ENCODE measurements around the gene CDH23.
A peak's percentile ranks its signal among the peaks of the same experiment; 100 is the strongest.

CDH23 gene

DNA sequence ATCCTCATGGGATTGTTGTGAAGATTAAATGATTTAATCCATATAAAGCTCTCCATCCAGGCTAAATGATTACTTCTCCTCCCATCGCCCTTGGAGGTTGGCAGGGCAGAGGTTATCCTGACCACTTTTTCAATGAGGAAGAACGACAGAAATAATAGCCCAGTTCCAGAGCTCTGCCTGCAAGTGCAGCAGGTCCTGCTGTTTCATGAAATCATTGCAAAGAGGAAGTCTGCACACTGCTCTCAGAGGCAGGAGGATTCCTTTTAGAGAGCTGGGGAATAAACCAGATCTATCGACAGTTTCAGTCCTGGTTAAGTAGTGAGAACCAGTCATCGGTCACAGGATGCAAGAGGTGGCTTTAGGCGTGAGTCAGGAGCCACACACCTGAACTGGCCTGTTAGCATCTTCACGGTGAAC, 25.0 kb upstream of the CDH23 start:
- H3K9ac ChIP-seq (ENCODE audit: low read length): no peak overlapping the region
- WGBS (ENCODE audit: extremely low coverage, insufficient coverage, insufficient read length): no CpG with 5 or more reads among the region's 6 CpGs
- no peaks in the 10 kb centered on the region for H3K36me3 ChIP-seq (ENCODE audit: control insufficient read depth in 1 of 2, insufficient read depth in 2 of 2, low read length in 2 of 2)

DNA sequence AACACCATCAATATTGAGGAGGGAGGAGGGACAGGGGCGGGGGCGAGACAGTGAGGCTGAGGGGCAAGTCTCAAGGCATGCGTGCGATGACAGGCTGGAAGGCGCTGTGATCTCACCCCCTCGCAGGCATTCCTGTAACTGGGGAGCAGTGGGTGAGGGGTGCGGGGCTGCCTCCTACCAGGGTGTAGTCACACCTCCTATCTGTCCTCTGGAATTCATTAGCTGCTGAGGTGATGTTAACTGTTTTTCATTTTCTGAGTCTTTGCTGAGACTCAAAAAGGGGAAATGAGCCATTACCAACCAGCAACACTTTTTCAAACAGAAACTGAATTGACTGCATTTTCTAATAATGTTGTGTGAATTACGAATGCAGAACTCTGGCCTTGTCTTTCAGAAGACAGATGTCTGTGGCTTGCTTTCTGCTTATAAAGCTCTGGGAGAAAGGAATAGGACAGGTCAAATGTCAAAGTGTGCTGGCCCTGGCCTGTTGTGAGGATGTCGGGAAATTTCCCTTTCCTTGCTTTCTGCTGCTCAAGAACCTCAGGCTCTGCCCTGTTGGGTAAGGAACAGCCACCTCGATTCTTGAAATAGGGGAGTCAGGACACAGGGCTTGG, 23.7 kb upstream of the CDH23 start:
- H2AFZ ChIP-seq (ENCODE audit: insufficient read depth, low read length, poor library complexity): no peak overlapping the region
- H4K91ac ChIP-seq (ENCODE audit: low read depth, low read length): no peak overlapping the region
- H3K27ac ChIP-seq (ENCODE audit: low read depth, low read length): no peak overlapping the region
- H3K9ac ChIP-seq (ENCODE audit: low read length): no peak overlapping the region
- no peak overlapping the region for H2AK5ac ChIP-seq (ENCODE audit: low read length)
- no peaks in the 10 kb centered on the region for H3K27me3 ChIP-seq (ENCODE audit: insufficient read depth, low read length)
- H3K36me3 ChIP-seq (ENCODE audit: control insufficient read depth in 1 of 2, insufficient read depth in 2 of 2, low read length in 2 of 2): no peaks in the 10 kb centered on the region
- H2BK12ac ChIP-seq (ENCODE audit: low read length): no peak overlapping the region
- DNase-seq: no peak
- peaks cover 3 to 5% of the 10 kb centered on the region in 2 experiments for H3K4me1 ChIP-seq (ENCODE audit: control insufficient read depth in 1 of 2, insufficient read depth in 2 of 2, low read length in 2 of 2)
- H2BK120ac ChIP-seq (ENCODE audit: insufficient read depth, low read length, poor library complexity): no peak overlapping the region
- no peak overlapping the region for H2BK5ac ChIP-seq (ENCODE audit: low read depth, low read length, poor library complexity)
- no peak overlapping the region for H4K8ac ChIP-seq (ENCODE audit: low read depth, low read length)
- H3K23ac ChIP-seq (ENCODE audit: low read length): no peak overlapping the region
- H3K18ac ChIP-seq (ENCODE audit: low read length): no peak overlapping the region
- H4K12ac ChIP-seq (ENCODE audit: low read depth, low read length): no peak overlapping the region
- H3K79me2 ChIP-seq (ENCODE audit: control insufficient read depth, insufficient read depth, low read length, poor library complexity): no peaks in the 10 kb centered on the region
- H3K4ac ChIP-seq (ENCODE audit: low read depth, low read length): no peak overlapping the region
- H3K14ac ChIP-seq (ENCODE audit: low read length): no peak overlapping the region
- no CpG with 5 or more reads among the region's 10 CpGs for WGBS (ENCODE audit: extremely low coverage, insufficient coverage, insufficient read length)
- H3K9me3 ChIP-seq (ENCODE audit: insufficient read depth, low read depth, low read length): no peaks in the 10 kb centered on the region
- H3K79me1 ChIP-seq (ENCODE audit: low read length): peaks cover 2% of the 10 kb centered on the region
- H3K4me3 ChIP-seq (ENCODE audit: low read depth, low read length): no peak overlapping the region
- H3K4me2 ChIP-seq (ENCODE audit: low read length): no peak overlapping the region

More for the DNA sequence above, 25.0 kb upstream of the CDH23 start:
- H3K4me1 ChIP-seq (ENCODE audit: control insufficient read depth in 1 of 2, insufficient read depth in 2 of 2, low read length in 2 of 2): peaks cover 3 to 4% of the 10 kb centered on the region in 2 experiments
- no peak overlapping the region for H3K14ac ChIP-seq (ENCODE audit: low read length)
- H3K79me2 ChIP-seq (ENCODE audit: control insufficient read depth, insufficient read depth, low read length, poor library complexity): no peaks in the 10 kb centered on the region
- no peaks in the 10 kb centered on the region for H3K79me1 ChIP-seq (ENCODE audit: low read length)
- H3K4me2 ChIP-seq (ENCODE audit: low read length): no peak overlapping the region
- H3K27me3 ChIP-seq (ENCODE audit: insufficient read depth, low read length): no peaks in the 10 kb centered on the region
- H2AFZ ChIP-seq (ENCODE audit: insufficient read depth, low read length, poor library complexity): no peak overlapping the region
- H2BK5ac ChIP-seq (ENCODE audit: low read depth, low read length, poor library complexity): no peak overlapping the region
- H3K27ac ChIP-seq (ENCODE audit: low read depth, low read length): no peak overlapping the region
- H3K18ac ChIP-seq (ENCODE audit: low read length): no peak overlapping the region
- no peak overlapping the region for H3K4me3 ChIP-seq (ENCODE audit: low read depth, low read length)
- H2BK12ac ChIP-seq (ENCODE audit: low read length): no peak overlapping the region
- H2AK5ac ChIP-seq (ENCODE audit: low read length): no peak overlapping the region
- H3K9me3 ChIP-seq (ENCODE audit: insufficient read depth, low read depth, low read length): no peaks in the 10 kb centered on the region
- H4K91ac ChIP-seq (ENCODE audit: low read depth, low read length): no peak overlapping the region
- no peak overlapping the region for H2BK120ac ChIP-seq (ENCODE audit: insufficient read depth, low read length, poor library complexity)
- H4K8ac ChIP-seq (ENCODE audit: low read depth, low read length): no peak overlapping the region
- peak in 1 of 2 donors; percentile 17 for DNase-seq
- H4K12ac ChIP-seq (ENCODE audit: low read depth, low read length): no peak overlapping the region
- H3K23ac ChIP-seq (ENCODE audit: low read length): no peak overlapping the region
- H3K4ac ChIP-seq (ENCODE audit: low read depth, low read length): no peak overlapping the region

DNA sequence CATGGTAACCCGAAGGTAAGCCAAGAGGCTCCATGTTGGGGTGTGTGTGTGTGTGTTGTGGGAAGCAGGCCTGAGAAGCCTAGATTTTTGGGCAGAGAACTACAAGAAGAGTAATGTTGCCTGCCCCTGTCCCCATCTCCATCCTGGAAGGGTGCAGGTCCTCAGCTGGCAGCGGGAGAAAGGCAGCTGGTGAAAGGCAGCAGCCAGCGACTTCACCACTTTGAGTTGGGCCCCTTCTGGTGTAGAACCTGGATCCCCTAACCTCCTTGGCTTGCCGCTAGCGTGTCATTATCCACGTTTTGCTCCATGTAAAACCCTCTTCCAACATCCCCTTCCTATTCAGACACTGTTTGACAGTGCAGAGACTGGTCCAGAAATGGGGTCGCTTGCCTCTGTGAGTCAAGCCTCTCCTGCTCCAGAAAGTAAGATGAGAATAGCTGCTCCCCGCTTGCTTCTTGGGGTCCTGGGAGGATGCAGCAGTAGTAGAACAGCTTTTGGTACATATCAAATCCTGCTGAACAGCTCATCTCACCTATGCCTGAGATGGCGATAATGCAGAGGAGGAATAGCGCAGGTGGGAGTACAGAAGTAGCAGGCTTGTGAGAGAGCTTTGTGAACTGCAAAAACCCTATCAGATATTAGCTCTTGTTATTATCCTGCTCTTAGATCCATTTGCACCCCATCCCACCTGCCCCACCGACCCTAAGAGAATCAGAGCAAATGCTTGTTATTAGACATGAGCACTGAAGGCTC, 22.1 kb upstream of the CDH23 start:
- Histone ChIP-seq H3K14ac (ENCODE audit: low read length) (no peak overlapping the region), H3K79me2 (ENCODE audit: control insufficient read depth, insufficient read depth, low read length, poor library complexity) (no peaks in the 10 kb centered on the region), H2BK5ac (ENCODE audit: low read depth, low read length, poor library complexity) (no peak overlapping the region), H2BK120ac (ENCODE audit: insufficient read depth, low read length, poor library complexity) (no peak overlapping the region), H4K12ac (ENCODE audit: low read depth, low read length) (no peak overlapping the region), H3K4me1 (ENCODE audit: control insufficient read depth in 1 of 2, insufficient read depth in 2 of 2, low read length in 2 of 2) (peaks cover 3 to 5% of the 10 kb centered on the region in 2 experiments), H3K79me1 (ENCODE audit: low read length) (peaks cover 2% of the 10 kb centered on the region), H2AFZ (ENCODE audit: insufficient read depth, low read length, poor library complexity) (no peak overlapping the region), H3K18ac (ENCODE audit: low read length) (no peak overlapping the region), H3K36me3 (ENCODE audit: control insufficient read depth in 1 of 2, insufficient read depth in 2 of 2, low read length in 2 of 2) (no peaks in the 10 kb centered on the region), H3K27me3 (ENCODE audit: insufficient read depth, low read length) (no peaks in the 10 kb centered on the region), H4K8ac (ENCODE audit: low read depth, low read length) (no peak overlapping the region), H3K9me3 (ENCODE audit: insufficient read depth, low read depth, low read length) (no peaks in the 10 kb centered on the region), H3K23ac (ENCODE audit: low read length) (no peak overlapping the region), H3K4ac (ENCODE audit: low read depth, low read length) (no peak overlapping the region), H2AK5ac (ENCODE audit: low read length) (no peak overlapping the region), H2BK12ac (ENCODE audit: low read length) (no peak overlapping the region), H4K91ac (ENCODE audit: low read depth, low read length) (no peak overlapping the region), H3K27ac (ENCODE audit: low read depth, low read length) (no peak overlapping the region), H3K9ac (ENCODE audit: low read length) (no peak overlapping the region), H3K4me3 (ENCODE audit: low read depth, low read length) (no peak overlapping the region), H3K4me2 (ENCODE audit: low read length) (no peak overlapping the region)
- WGBS (ENCODE audit: extremely low coverage, insufficient coverage, insufficient read length): no CpG with 5 or more reads among the region's 11 CpGs
- no peak for DNase-seq

DNA sequence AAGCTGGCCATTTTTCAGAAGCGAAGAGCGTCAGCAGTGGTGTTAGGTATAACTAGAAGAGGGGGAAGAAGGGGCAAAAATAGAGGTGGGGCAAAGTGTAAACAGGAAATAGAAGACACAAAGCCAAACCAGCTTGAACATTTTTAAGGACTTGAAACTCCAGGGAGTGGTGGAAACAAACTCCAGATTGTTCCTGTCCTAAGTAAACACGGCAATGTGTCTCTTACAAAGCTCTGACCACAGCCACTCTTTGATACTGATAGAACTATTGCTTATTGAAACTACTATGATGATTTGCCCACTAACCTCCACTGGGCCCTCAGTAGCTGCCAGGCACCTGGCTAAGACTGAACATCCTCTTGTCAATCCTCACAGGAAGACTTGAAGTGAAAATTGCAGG, 20.8 kb upstream of the CDH23 start:
- H3K23ac ChIP-seq (ENCODE audit: low read length): no peak overlapping the region
- H3K9ac ChIP-seq (ENCODE audit: low read length): no peak overlapping the region
- no peak overlapping the region for H4K8ac ChIP-seq (ENCODE audit: low read depth, low read length)
- no peak overlapping the region for H3K4ac ChIP-seq (ENCODE audit: low read depth, low read length)
- H2BK120ac ChIP-seq (ENCODE audit: insufficient read depth, low read length, poor library complexity): no peak overlapping the region
- no peak overlapping the region for H2AFZ ChIP-seq (ENCODE audit: insufficient read depth, low read length, poor library complexity)
- H3K14ac ChIP-seq (ENCODE audit: low read length): no peak overlapping the region
- peaks cover 2% of the 10 kb centered on the region for H3K79me1 ChIP-seq (ENCODE audit: low read length)
- no peak overlapping the region for H2BK5ac ChIP-seq (ENCODE audit: low read depth, low read length, poor library complexity)
- H2AK5ac ChIP-seq (ENCODE audit: low read length): no peak overlapping the region
- no peak for DNase-seq
- no peaks in the 10 kb centered on the region for H3K36me3 ChIP-seq (ENCODE audit: control insufficient read depth in 1 of 2, insufficient read depth in 2 of 2, low read length in 2 of 2)
- H3K27me3 ChIP-seq (ENCODE audit: insufficient read depth, low read length): no peaks in the 10 kb centered on the region
- no peak overlapping the region for H3K4me3 ChIP-seq (ENCODE audit: low read depth, low read length)
- H3K4me1 ChIP-seq (ENCODE audit: control insufficient read depth in 1 of 2, insufficient read depth in 2 of 2, low read length in 2 of 2): peaks cover 3 to 5% of the 10 kb centered on the region in 2 experiments
- no peaks in the 10 kb centered on the region for H3K9me3 ChIP-seq (ENCODE audit: insufficient read depth, low read depth, low read length)
- no CpG with 5 or more reads among the region's 3 CpGs for whole genome bisulfite sequencing (ENCODE audit: extremely low coverage, insufficient coverage, insufficient read length)
- H2BK12ac ChIP-seq (ENCODE audit: low read length): no peak overlapping the region
- no peaks in the 10 kb centered on the region for H3K79me2 ChIP-seq (ENCODE audit: control insufficient read depth, insufficient read depth, low read length, poor library complexity)
- no peak overlapping the region for H3K27ac ChIP-seq (ENCODE audit: low read depth, low read length)
- no peak overlapping the region for H3K18ac ChIP-seq (ENCODE audit: low read length)
- no peak overlapping the region for H4K12ac ChIP-seq (ENCODE audit: low read depth, low read length)
- H3K4me2 ChIP-seq (ENCODE audit: low read length): no peak overlapping the region
- no peak overlapping the region for H4K91ac ChIP-seq (ENCODE audit: low read depth, low read length)
